Endodermal cell (in vitro differentiated cells): ENCODE measurements around the gene RNU6-9. TPM values are rescaled to one million over a fixed set of nuclear protein-coding genes. Genes with fewer than 3 reads are reported as not detected.

Source experiments
- DNase-seq: peaks from one replicate; pipeline ENCODE4 v3.0.0-alpha.2; 2017
- H3K27ac ChIP-seq: 2 replicates; pipeline ENCODE4 v1.5.1; 2013; ENCODE audit warnings: mild to moderate bottlenecking, low read depth, low read length, moderate library complexity
- H3K27me3 ChIP-seq: 2 replicates; pipeline ENCODE4 v1.6.1; 2013; ENCODE audit warnings: mild to moderate bottlenecking, low read length, moderate library complexity; ENCODE audit not compliant: insufficient read depth, control insufficient read depth, poor library complexity, severe bottlenecking
- H3K36me3 ChIP-seq: 2 replicates; pipeline ENCODE4 v1.7.0; 2013; ENCODE audit warnings: mild to moderate bottlenecking, low read length, moderate library complexity; ENCODE audit not compliant: control insufficient read depth, insufficient read depth
- H3K4me1 ChIP-seq: one replicate; pipeline ENCODE4 v1.7.0; 2013; ENCODE audit warnings: low read length; ENCODE audit not compliant: control insufficient read depth, insufficient read depth
- H3K4me3 ChIP-seq: 2 replicates; pipeline ENCODE4 v1.5.1; 2013; ENCODE audit warnings: mild to moderate bottlenecking, low read length, moderate library complexity
- H3K9ac ChIP-seq: 2 replicates; pipeline ENCODE4 v1.6.1; 2013; ENCODE audit warnings: mild to moderate bottlenecking, low read length, moderate library complexity; ENCODE audit not compliant: poor library complexity, severe bottlenecking; ENCODE audit errors: extremely low read depth
- H3K9me3 ChIP-seq: 2 replicates; pipeline ENCODE4 v1.6.1; 2013; ENCODE audit warnings: mild to moderate bottlenecking, low read length, moderate library complexity; ENCODE audit not compliant: control insufficient read depth
- H3K27ac Mint-ChIP-seq: 2 replicates; pipeline ENCODE4 v1.8.0; 2020; ENCODE audit warnings: mixed read lengths
- H3K27me3 Mint-ChIP-seq: 2 replicates; pipeline ENCODE4 v1.8.0; 2021; ENCODE audit warnings: mild to moderate bottlenecking, mixed read lengths; ENCODE audit not compliant: insufficient read depth
- H3K36me3 Mint-ChIP-seq: 2 replicates; pipeline ENCODE4 v1.8.0; 2020; ENCODE audit warnings: low read depth, mixed read lengths
- H3K4me1 Mint-ChIP-seq: 2 replicates; pipeline ENCODE4 v1.8.0; 2020; ENCODE audit warnings: mixed read lengths
- H3K4me3 Mint-ChIP-seq: 2 replicates; pipeline ENCODE4 v1.8.0; 2020; ENCODE audit warnings: mild to moderate bottlenecking, moderate library complexity, mixed read lengths
- H3K9me3 Mint-ChIP-seq: 2 replicates; pipeline ENCODE4 v1.8.0; 2020; ENCODE audit warnings: mild to moderate bottlenecking, mixed read lengths
- WGBS, 2 experiments: methylation state at CpG; one replicate each; pipeline versions ENCODE4 v1.1.5 to v1.1.7; 2013; ENCODE audit warnings: missing lambda C conversion rate in 2 of 2, mixed read lengths in 1 of 2; ENCODE audit not compliant: insufficient coverage in 1 of 2, insufficient read length in 1 of 2; 5-methylcytosine and 5-hydroxymethylcytosine counted together
- total RNA-seq, 2 donors: library from RNA; stranded (reverse); fragmentation: NEBNext Ultra II Directional in 1 of 2; extraction: Animal tissue kit (Norgen Biotek cat#: 25700) in 1 of 2; gene quantifications; 2 replicates in 1 of 2; 3 replicates in 1 of 2; pipeline ENCODE4 v1.2.1, GENCODE V29; 2021
- TF ChIP-seq, protein P1 (sequence below): fragments of 200-600 bp; sonication (generic); conservative IDR thresholded peaks from 2 replicates; pipeline ENCODE4 v1.5.0; 2021; ENCODE audit warnings: antibody characterized with exemption, mild to moderate bottlenecking

The RNU6-9 gene
- total RNA-seq, 2 donors from 2014 or later: not detected

- Histone ChIP-seq H3K27ac (no peak overlapping the region), H3K4me3 (no peak overlapping the region), H3K4me1 (no peaks in the 10 kb centered on the region), H3K27me3 (peaks cover 16% of the 10 kb centered on the region), H3K9ac (no peak overlapping the region), H3K9me3 (no peaks in the 10 kb centered on the region), H3K36me3 (no peaks in the 10 kb centered on the region)
- no peak overlapping the region for H3K27ac Mint-ChIP-seq
- H3K27me3 Mint-ChIP-seq: peaks cover 23% of the 10 kb centered on the region
- no peaks in the 10 kb centered on the region for H3K9me3 Mint-ChIP-seq
- no peaks in the 10 kb centered on the region for H3K4me1 Mint-ChIP-seq
- DNase-seq: no peak
- WGBS, 2 experiments: 85 to 95% methylated on average over 8 to 12 of the region's 12 CpGs
- H3K36me3 Mint-ChIP-seq: no peaks in the 10 kb centered on the region
- TF ChIP-seq, protein P1, sequence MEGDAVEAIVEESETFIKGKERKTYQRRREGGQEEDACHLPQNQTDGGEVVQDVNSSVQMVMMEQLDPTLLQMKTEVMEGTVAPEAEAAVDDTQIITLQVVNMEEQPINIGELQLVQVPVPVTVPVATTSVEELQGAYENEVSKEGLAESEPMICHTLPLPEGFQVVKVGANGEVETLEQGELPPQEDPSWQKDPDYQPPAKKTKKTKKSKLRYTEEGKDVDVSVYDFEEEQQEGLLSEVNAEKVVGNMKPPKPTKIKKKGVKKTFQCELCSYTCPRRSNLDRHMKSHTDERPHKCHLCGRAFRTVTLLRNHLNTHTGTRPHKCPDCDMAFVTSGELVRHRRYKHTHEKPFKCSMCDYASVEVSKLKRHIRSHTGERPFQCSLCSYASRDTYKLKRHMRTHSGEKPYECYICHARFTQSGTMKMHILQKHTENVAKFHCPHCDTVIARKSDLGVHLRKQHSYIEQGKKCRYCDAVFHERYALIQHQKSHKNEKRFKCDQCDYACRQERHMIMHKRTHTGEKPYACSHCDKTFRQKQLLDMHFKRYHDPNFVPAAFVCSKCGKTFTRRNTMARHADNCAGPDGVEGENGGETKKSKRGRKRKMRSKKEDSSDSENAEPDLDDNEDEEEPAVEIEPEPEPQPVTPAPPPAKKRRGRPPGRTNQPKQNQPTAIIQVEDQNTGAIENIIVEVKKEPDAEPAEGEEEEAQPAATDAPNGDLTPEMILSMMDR: no peak
- no peak overlapping the region for H3K4me3 Mint-ChIP-seq
Observed at GRCh38 chr19:855142-855541, 38.1 kb upstream of the RNU6-9 start.

GRCh38 chr19:855566-856120, 37.6 kb upstream of the RNU6-9 start:
- Mint-ChIP-seq H3K9me3 (no peaks in the 10 kb centered on the region), H3K4me3 (no peak overlapping the region), H3K36me3 (no peaks in the 10 kb centered on the region), H3K27me3 (peaks cover 26% of the 10 kb centered on the region), H3K27ac (no peak overlapping the region), H3K4me1 (no peaks in the 10 kb centered on the region)
- Histone ChIP-seq H3K27ac (no peak overlapping the region), H3K36me3 (no peaks in the 10 kb centered on the region), H3K4me3 (no peak overlapping the region), H3K9me3 (no peaks in the 10 kb centered on the region), H3K4me1 (no peaks in the 10 kb centered on the region), H3K9ac (no peak overlapping the region), H3K27me3 (peaks cover 21% of the 10 kb centered on the region)
- WGBS, 2 experiments: 85 to 86% methylated on average over 24 to 40 of the region's 40 CpGs
- no peak for DNase-seq
- TF ChIP-seq, protein P1: no peak

DNA sequence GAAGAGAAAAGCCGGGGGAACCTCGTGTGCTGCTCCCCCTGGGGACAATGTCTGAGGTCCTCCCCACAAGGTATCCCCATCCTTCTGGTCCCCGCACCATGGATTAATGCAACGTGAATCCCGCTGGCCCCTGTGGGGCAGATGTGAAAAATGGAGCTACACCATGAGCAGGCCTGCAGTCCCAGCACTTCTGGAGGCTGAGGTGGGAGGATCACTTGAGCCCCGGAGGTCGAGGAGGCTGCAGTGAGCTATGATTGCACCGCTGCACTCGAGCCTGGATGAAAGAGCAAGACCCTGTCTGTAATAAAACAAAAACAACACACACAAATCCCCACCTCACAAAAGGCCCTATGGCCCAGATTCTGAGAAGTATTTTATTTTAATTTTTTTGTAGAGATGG, 35.0 kb upstream of the RNU6-9 start:
- 61 to 81% methylated on average over 3 to 9 of the region's 9 CpGs for WGBS, 2 experiments
- no peaks in the 10 kb centered on the region for H3K36me3 Mint-ChIP-seq
- DNase-seq: no peak

More for the DNA sequence above, 35.0 kb upstream of the RNU6-9 start:
- Mint-ChIP-seq H3K27ac (no peak overlapping the region), H3K27me3 (peaks cover 40% of the 10 kb centered on the region), H3K9me3 (no peaks in the 10 kb centered on the region), H3K4me3 (no peak overlapping the region), H3K4me1 (no peaks in the 10 kb centered on the region)
- TF ChIP-seq, protein P1: no peak
- Histone ChIP-seq H3K9ac (no peak overlapping the region), H3K36me3 (no peaks in the 10 kb centered on the region), H3K4me1 (no peaks in the 10 kb centered on the region), H3K27me3 (peaks cover 25% of the 10 kb centered on the region), H3K4me3 (no peak overlapping the region), H3K9me3 (no peaks in the 10 kb centered on the region), H3K27ac (no peak overlapping the region)
